Measurements from ENCODE around the gene TIGD6. TPM values are rescaled to one million over a fixed set of nuclear protein-coding genes. Genes with fewer than 3 reads are reported as not detected.

Gene TIGD6
- total RNA-seq (2011; cell fraction: chromatin; rRNA removed; ENCODE audit: low replicate concordance): 8.2 and 12.4 TPM in 2 replicates
- 5.2 and 6.6 TPM in 2 replicates for total RNA-seq (2011; cell fraction: nucleolus; rRNA removed)
- 12.1 and 13.1 TPM in 2 replicates for total RNA-seq (2011; cell fraction: nucleoplasm; rRNA removed)
- 3.9 and 5.2 TPM in 2 replicates for total RNA-seq (2014; rRNA removed)
- 3.9 and 4.3 TPM in 2 replicates for total RNA-seq (2014; rRNA removed; fragmentation: Illumina TruSeq; extraction: Trizol)
- 3.8 and 4.3 TPM in 2 replicates for total RNA-seq (2015; rRNA removed; fragmentation: Illumina TruSeq; extraction: Trizol)
- total RNA-seq (2021): 4.3 and 4.4 TPM in 2 replicates
- polyA plus RNA-seq (2011; rRNA removed): 4.9 and 5.1 TPM in 2 replicates
- polyA plus RNA-seq (2011; cell fraction: cytosol; rRNA removed): 5.7 TPM in 2 replicates
- 14.9 and 16.9 TPM in 2 replicates for polyA plus RNA-seq (2011; cell fraction: nucleus; rRNA removed)
- 4.9 and 5.4 TPM in 2 replicates for polyA plus RNA-seq (2012)
- 6.3 and 7.0 TPM in 2 replicates for polyA plus RNA-seq (2014; fragmentation: Illumina TruSeq; extraction: Trizol)
- 1 to 10 TPM; 1.8 to 2.3 TPM for polyA plus RNA-seq (2014; fragmentation: Nextera tagmentation; extraction: Ambion mirVana)
- 3.1 and 4.0 TPM in 2 replicates for polyA plus RNA-seq (2014; rRNA removed)
- polyA minus RNA-seq (2011; rRNA and poly(A)+ RNA removed): 9.4 and 9.9 TPM in 2 replicates
- polyA minus RNA-seq (2011; cell fraction: cytosol; rRNA and poly(A)+ RNA removed): 1.0 and 2.7 TPM in 2 replicates
- polyA minus RNA-seq (2011; cell fraction: nucleus; rRNA and poly(A)+ RNA removed): 4.8 and 8.7 TPM in 2 replicates
- Bru-seq, nascent RNA: percentile 64 among the genes with signal in this experiment
- BruChase-seq, experiment 1, labeled RNA remaining after a 2-hour chase: percentile 50 among the genes with signal in this experiment
- BruChase-seq, experiment 2, labeled RNA remaining after a 6-hour chase: percentile 50 among the genes with signal in this experiment
- long read RNA-seq, experiment 1, full-length matches to known transcripts: 19 of 23 reads
- long read RNA-seq, experiment 1, partial matches to known transcripts: 0 of 23 reads
- long read RNA-seq, experiment 1, other reads (novel, unspliced or antisense): 4 of 23 reads
- long read RNA-seq, experiment 2, full-length matches to known transcripts: 1 of 4 reads
- long read RNA-seq, experiment 2, partial matches to known transcripts: 0 of 4 reads
- long read RNA-seq, experiment 2, other reads (novel, unspliced or antisense): 3 of 4 reads
- long read RNA-seq, experiment 3, full-length matches to known transcripts: 2 of 3 reads
- long read RNA-seq, experiment 3, partial matches to known transcripts: 0 of 3 reads
- long read RNA-seq, experiment 3, other reads (novel, unspliced or antisense): 1 of 3 reads

DNA sequence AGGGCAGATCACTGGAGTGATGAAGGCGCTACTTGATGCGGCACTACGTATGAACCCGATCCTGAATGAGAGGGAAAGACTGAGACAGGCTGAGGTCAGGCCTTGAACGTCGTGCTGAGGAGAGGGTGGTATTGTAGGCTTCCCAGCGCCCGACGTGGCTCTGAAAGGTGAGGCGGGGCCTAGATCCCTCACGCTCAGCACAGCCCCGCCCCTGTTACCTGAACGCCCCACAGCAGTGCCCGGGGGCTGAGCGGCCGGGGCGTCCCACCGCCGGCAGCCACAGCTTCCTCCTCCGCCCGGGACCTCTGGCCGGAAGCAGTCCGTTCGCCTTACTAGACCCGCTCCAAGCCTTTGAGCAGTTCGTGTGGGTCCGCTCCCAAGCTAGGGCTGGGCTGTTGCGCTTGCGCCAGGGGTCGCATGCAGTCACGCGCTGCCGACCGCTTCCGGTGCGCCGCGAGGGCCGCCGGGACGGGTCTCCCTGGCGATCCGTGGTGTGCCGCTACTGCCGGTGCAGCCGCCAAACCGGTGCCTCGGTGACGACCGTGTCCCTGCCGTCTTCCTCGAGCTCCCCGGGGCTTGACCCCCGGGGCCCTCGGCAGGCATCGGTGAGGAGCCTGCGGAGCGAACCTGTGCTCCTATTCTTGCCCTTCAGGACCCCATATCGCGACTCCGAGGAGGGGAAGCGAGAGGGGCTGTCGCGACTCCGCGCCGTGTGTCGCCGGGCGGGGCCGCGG, at the start of gene TIGD6, which contains the start of gene HMGXB3:
Gene TIGD6 (minus strand): TSS at position 399 of the 734 bp plus-strand sequence. CDS start 4,306 bp downstream, outside the sequence.
Gene HMGXB3 (plus strand): TSS at position 484 of the 734 bp plus-strand sequence. CDS start 4,114 bp downstream, outside the sequence.
- H3K4me2 ChIP-seq (ENCODE audit: insufficient read depth, low read length): peak within 1 kb of the TSS; percentile 100
- ChIA-PET POLR2A (interaction anchor here (0.6 to 1.8 kb wide), 17 partner anchors 9 to 368 kb away, joined by 3 to 5 read pairs (median 3); no protein-coding TSS in a partner anchor), CTCF (ENCODE audit: low intra/inter-chr PET ratio) (no interaction called here)
- intact Hi-C loops (cut with micrococcal nuclease): no loop called here
- no TSS peak for BruUV-seq (replicated peaks)
- H3K4me1 ChIP-seq (replicated peaks in 1 of 2; ENCODE audit: control insufficient read depth in 2 of 2, insufficient read depth in 2 of 2, low read length in 2 of 2): peaks cover 11 to 13% of the 10 kb centered on the region in 2 experiments; a peak in 4 of 5 replicates
- no peaks in the 10 kb centered on the region for H3K9me1 ChIP-seq (ENCODE audit: control insufficient read depth, insufficient read depth, low read length)
- H2AFZ ChIP-seq (ENCODE audit: low read depth, low read length): peak within 1 kb of the TSS; percentile 94
- under 1% methylated on average over 57 of the region's 72 CpGs for WGBS (ENCODE audit: insufficient coverage, low coverage, missing lambda C conversion rate)
- 0 out of 2 replicates have a peak, but pooled peaks cover 7% of the 10 kb centered on the region for H4K20me1 ChIP-seq (replicated peaks; ENCODE audit: control insufficient read depth, insufficient read depth, low read length)
- peaks cover 65% of the 10 kb centered on the region for H3K79me2 ChIP-seq (ENCODE audit: control insufficient read depth, insufficient read depth, low read length)
- H3K4me3 ChIP-seq: peak within 1 kb of the TSS; percentile 84
- FAIRE-seq: peak; percentile 93
- peak; percentile 95 for ATAC-seq
- H3K9ac ChIP-seq (ENCODE audit: insufficient read depth in 1 of 2, low read depth in 2 of 2, low read length in 2 of 2): peak within 1 kb of the TSS; percentile 93 to 95
- H3K27ac ChIP-seq (ENCODE audit: extremely low read depth, low read depth, low read length): peak within 1 kb of the TSS; percentile 95
- no peaks in the 10 kb centered on the region for H3K9me3 ChIP-seq (replicated peaks; ENCODE audit: control insufficient read depth, insufficient read depth, low read depth, low read length)
- in situ Hi-C loops (cut with MboI): no loop called here
- no peaks in the 10 kb centered on the region for H3K27me3 ChIP-seq (ENCODE audit: control insufficient read depth in 2 of 2, insufficient read depth in 2 of 2, low read length in 2 of 2)
- peaks cover 34% of the 10 kb centered on the region for H3K36me3 ChIP-seq (ENCODE audit: control insufficient read depth, insufficient read depth, low read length)
- peak; percentile 94 to 97 (median 95) for DNase-seq (ENCODE audit: extremely low read depth in 1 of 4, low spot score in 3 of 4)
- TF ChIP-seq POLR2B (IDR thresholded peaks at IDR 0.05; ENCODE audit: low read depth, partially characterized antibody): peak; percentile 71
- peak; percentile 97 for TF ChIP-seq NR2C2 (CRISPR knock-in tag; IDR thresholded peaks at IDR 0.05)
- TF ChIP-seq NR2C2 (tag; IDR thresholded peaks at IDR 0.05): peak; percentile 99
- TF ChIP-seq CHD1 (IDR thresholded peaks at IDR 0.05; ENCODE audit: low read length): peak; percentile 88
- peak; percentile 47; the same call in 1 of the 2 replicates for TF ChIP-seq MXI1 (IDR thresholded peaks at IDR 0.05; ENCODE audit: low read depth, low read length)
- peak; percentile 91 for TF ChIP-seq ZFX (CRISPR knock-in tag; IDR thresholded peaks at IDR 0.05)
- 0 out of 2 replicates have a peak, but pooled peaks have one; percentile 77 for TF ChIP-seq ELF2 (CRISPR knock-in tag; IDR thresholded peaks at IDR 0.05)
- TF ChIP-seq PHB (CRISPR knock-in tag; IDR thresholded peaks at IDR 0.05): 0 out of 2 replicates have a peak, but pooled peaks have one; percentile 43
- TF ChIP-seq ZNF431 (CRISPR knock-in tag; IDR thresholded peaks at IDR 0.05): peak; percentile 70; the same call in 1 of the 2 replicates
- peak; percentile 82 for TF ChIP-seq CCNT2 (IDR thresholded peaks at IDR 0.05; ENCODE audit: borderline replicate concordance, extremely low read depth, insufficient read length, low read depth, low read length)
- TF ChIP-seq, protein P1, sequence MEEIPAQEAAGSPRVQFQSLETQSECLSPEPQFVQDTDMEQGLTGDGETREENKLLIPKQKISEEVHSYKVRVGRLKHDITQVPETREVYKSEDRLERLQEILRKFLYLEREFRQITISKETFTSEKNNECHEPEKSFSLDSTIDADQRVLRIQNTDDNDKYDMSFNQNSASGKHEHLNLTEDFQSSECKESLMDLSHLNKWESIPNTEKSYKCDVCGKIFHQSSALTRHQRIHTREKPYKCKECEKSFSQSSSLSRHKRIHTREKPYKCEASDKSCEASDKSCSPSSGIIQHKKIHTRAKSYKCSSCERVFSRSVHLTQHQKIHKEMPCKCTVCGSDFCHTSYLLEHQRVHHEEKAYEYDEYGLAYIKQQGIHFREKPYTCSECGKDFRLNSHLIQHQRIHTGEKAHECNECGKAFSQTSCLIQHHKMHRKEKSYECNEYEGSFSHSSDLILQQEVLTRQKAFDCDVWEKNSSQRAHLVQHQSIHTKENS (CRISPR knock-in tag; IDR thresholded peaks at IDR 0.05): no peak
- peak; percentile 95 for TF ChIP-seq CREB1 (IDR thresholded peaks at IDR 0.05)
- TF ChIP-seq CREB1 (CRISPR knock-in tag; IDR thresholded peaks at IDR 0.05): peak; percentile 95
- peak in 1 of 2 experiments; percentile 76; a peak in 1 of 4 replicates for TF ChIP-seq TBL1XR1 (IDR thresholded peaks at IDR 0.05; ENCODE audit: low read length in 2 of 2)
- TF ChIP-seq FOXK1 (CRISPR knock-in tag; IDR thresholded peaks at IDR 0.05; ENCODE audit: borderline replicate concordance): peak; percentile 85; the same call in 1 of the 2 replicates
- no peak for TF ChIP-seq NFXL1 (CRISPR knock-in tag; IDR thresholded peaks at IDR 0.05)
- no peak for TF ChIP-seq PTRF (tag; IDR thresholded peaks at IDR 0.05)
